H1 (cell line): ENCODE measurements around the gene SYNPO. TPM values are rescaled to one million over a fixed set of nuclear protein-coding genes. Genes with fewer than 3 reads are reported as not detected.

Source experiments
- CTCF ChIA-PET: fragments of 300-600 bp; sonication (Branson Sonifier 250); formaldehyde crosslinking; loops from one replicate; lab custom pipeline; 2021; ENCODE audit not compliant: partially characterized antibody; lab: Charles Lee
- POLR2A ChIA-PET: fragments of 300-600 bp; sonication (Branson Sonifier 250); formaldehyde crosslinking; loops from one replicate; lab custom pipeline; 2021; ENCODE audit warnings: inconsistent platforms; ENCODE audit not compliant: partially characterized antibody; lab: Charles Lee
- DNase-seq, 2 experiments: peaks; one replicate each; pipeline versions ENCODE4 v3.0.0 to v3.0.0-alpha.2; 2010 to 2022; ENCODE audit warnings: low spot score in 2 of 2, low read depth in 1 of 2, mixed read lengths in 1 of 2
- FAIRE-seq: peaks from 2 replicates; lab custom pipeline; 2011; peaks lifted over from hg19 to GRCh38; lab: Jason Lieb, UNC
- H2AFZ ChIP-seq: 2 replicates; pipeline ENCODE4 v1.8.1; 2012; ENCODE audit warnings: low read length, inconsistent platforms
- H2AK5ac ChIP-seq: 2 replicates; pipeline ENCODE4 v1.6.1; 2013; ENCODE audit warnings: low read depth, low read length
- H2BK120ac ChIP-seq: replicated peaks from 2 replicates; pipeline ENCODE3; 2013; ENCODE audit warnings: low read depth, low read length, inconsistent platforms
- H2BK12ac ChIP-seq: 2 replicates; pipeline ENCODE4 v1.6.1; 2013; ENCODE audit warnings: low read depth, low read length
- H2BK15ac ChIP-seq: 2 replicates; pipeline ENCODE4 v1.6.1; 2013; ENCODE audit warnings: low read length
- H2BK20ac ChIP-seq: 2 replicates; pipeline ENCODE4 v1.6.1; 2013; ENCODE audit warnings: low read length
- H2BK5ac ChIP-seq: 2 replicates; pipeline ENCODE4 v1.6.1; 2013; ENCODE audit warnings: low read depth, low read length
- H3K14ac ChIP-seq: 2 replicates; pipeline ENCODE4 v1.6.1; 2013; ENCODE audit warnings: inconsistent platforms; ENCODE audit not compliant: insufficient read length
- H3K18ac ChIP-seq: 2 replicates; pipeline ENCODE4 v1.6.1; 2013; ENCODE audit warnings: low read length; ENCODE audit errors: extremely low read depth
- H3K23ac ChIP-seq: 2 replicates; pipeline ENCODE4 v1.6.1; 2013; ENCODE audit warnings: inconsistent platforms; ENCODE audit not compliant: insufficient read length
- H3K23me2 ChIP-seq: 2 replicates; pipeline ENCODE4 v1.6.1; 2013; ENCODE audit warnings: low read depth, low read length
- H3K27ac ChIP-seq: 2 replicates; pipeline ENCODE4 v1.6.1; 2011; ENCODE audit warnings: low read depth, low read length, inconsistent platforms
- H3K27me3 ChIP-seq, 4 experiments: replicated peaks in 1 of 4; 1 replicate in 1 of 4; 2 replicates in 3 of 4; pipeline versions ENCODE4 v1.6.1 to v1.8.1; 2011 to 2013; ENCODE audit warnings: low read length in 3 of 4, mild to moderate bottlenecking in 3 of 4, inconsistent platforms in 2 of 4, mixed read lengths in 2 of 4, moderate library complexity in 1 of 4; ENCODE audit not compliant: control insufficient read depth in 3 of 4, insufficient read depth in 3 of 4; ENCODE audit errors: extremely low read depth in 1 of 4
- H3K36me3 ChIP-seq, 4 experiments: 2 replicates each; pipeline versions ENCODE4 v1.6.1 to v1.8.1; 2011 to 2013; ENCODE audit warnings: mild to moderate bottlenecking in 4 of 4, low read length in 3 of 4, moderate library complexity in 2 of 4, control low read depth in 1 of 4, inconsistent platforms in 1 of 4; ENCODE audit not compliant: insufficient read depth in 4 of 4, control insufficient read depth in 2 of 4
- H3K4ac ChIP-seq: replicated peaks from 2 replicates; pipeline ENCODE3; 2013; ENCODE audit warnings: low read length, low read depth, mixed read lengths, inconsistent platforms; ENCODE audit not compliant: insufficient read length
- H3K4me1 ChIP-seq, 4 experiments: replicated peaks in 1 of 4; 1 replicate in 1 of 4; 2 replicates in 3 of 4; pipeline versions ENCODE4 v1.6.1 to v1.8.1; 2011 to 2013; ENCODE audit warnings: low read length in 3 of 4, inconsistent platforms in 2 of 4, mixed read lengths in 1 of 4; ENCODE audit not compliant: insufficient read depth in 4 of 4, control insufficient read depth in 3 of 4
- H3K4me2 ChIP-seq, 2 experiments: 2 replicates each; pipeline versions ENCODE4 v1.6.1 to v1.8.1; 2011 to 2013; ENCODE audit warnings: low read depth in 2 of 2, low read length in 2 of 2, control low read depth in 1 of 2, inconsistent platforms in 1 of 2, mild to moderate bottlenecking in 1 of 2; ENCODE audit not compliant: insufficient read depth in 1 of 2
- H3K4me3 ChIP-seq, 4 experiments: fragments of 200-600, 300-600 bp in 1 of 4; sonication (generic), shearing (Covaris generic), sonication (Bioruptor Twin) in 1 of 4; 2 replicates each; pipeline versions ENCODE4 v1.5.1 to v1.8.1; 2011 to 2016; ENCODE audit warnings: low read length in 4 of 4, low read depth in 3 of 4, control low read depth in 2 of 4, inconsistent platforms in 2 of 4, mild to moderate bottlenecking in 2 of 4, mixed read lengths in 1 of 4, moderate library complexity in 1 of 4; ENCODE audit not compliant: insufficient read depth in 2 of 4; ENCODE audit errors: extremely low read depth in 1 of 4
- H3K56ac ChIP-seq: replicated peaks from 2 replicates; pipeline ENCODE3; 2013; ENCODE audit warnings: low read depth, mild to moderate bottlenecking, mixed read lengths, low read length, inconsistent platforms; ENCODE audit not compliant: insufficient read length
- H3K79me1 ChIP-seq: 2 replicates; pipeline ENCODE4 v1.6.1; 2013; ENCODE audit warnings: low read depth, low read length, control low read depth
- H3K79me2 ChIP-seq, 2 experiments: 2 replicates each; pipeline versions ENCODE4 v1.6.1 to v1.8.1; 2012 to 2013; ENCODE audit warnings: low read length in 2 of 2, mild to moderate bottlenecking in 2 of 2, inconsistent platforms in 1 of 2; ENCODE audit not compliant: insufficient read depth in 2 of 2, control insufficient read depth in 1 of 2
- H3K9ac ChIP-seq, 4 experiments: replicated peaks in 1 of 4; 1 replicate in 1 of 4; 2 replicates in 3 of 4; pipeline versions ENCODE4 v1.6.1 to v1.8.1; 2011 to 2013; ENCODE audit warnings: low read depth in 3 of 4, low read length in 3 of 4, control low read depth in 2 of 4, mild to moderate bottlenecking in 2 of 4, moderate library complexity in 2 of 4, inconsistent platforms in 1 of 4; ENCODE audit errors: extremely low read depth in 1 of 4
- H3K9me3 ChIP-seq, 2 experiments: 2 replicates each; pipeline versions ENCODE4 v1.6.1 to v1.8.1; 2012 to 2013; ENCODE audit warnings: mild to moderate bottlenecking in 2 of 2, moderate library complexity in 2 of 2, control low read depth in 1 of 2, inconsistent platforms in 1 of 2, low read depth in 1 of 2, low read length in 1 of 2, mixed read lengths in 1 of 2; ENCODE audit not compliant: insufficient read depth in 2 of 2
- H4K20me1 ChIP-seq, 2 experiments: replicated peaks in 1 of 2; 2 replicates each; pipeline versions ENCODE3 to v1.8.1; 2011 to 2013; ENCODE audit warnings: inconsistent platforms in 2 of 2, low read length in 2 of 2, mild to moderate bottlenecking in 1 of 2; ENCODE audit not compliant: insufficient read depth in 2 of 2, control insufficient read depth in 1 of 2
- H4K5ac ChIP-seq: 2 replicates; pipeline ENCODE4 v1.6.1; 2013; ENCODE audit warnings: low read length, low read depth, mixed read lengths, inconsistent platforms; ENCODE audit not compliant: insufficient read length
- H4K8ac ChIP-seq: 2 replicates; pipeline ENCODE4 v1.8.0; 2013; ENCODE audit warnings: mild to moderate bottlenecking, moderate library complexity, low read length, inconsistent platforms; ENCODE audit not compliant: insufficient read depth; ENCODE audit errors: extremely low read depth
- H4K91ac ChIP-seq: replicated peaks from 2 replicates; pipeline ENCODE3; 2013; ENCODE audit warnings: low read length, mixed read lengths, inconsistent platforms; ENCODE audit not compliant: insufficient read length
- CTBP2 ChIP-seq: IDR thresholded peaks from 2 replicates; pipeline ENCODE4 v1.7.0; 2011; ENCODE audit warnings: borderline replicate concordance, mild to moderate bottlenecking, moderate library complexity, mixed read lengths, low read length; ENCODE audit not compliant: insufficient read depth, insufficient read length
- EZH2 ChIP-seq: fragments of 200-600 bp; sonication (generic); IDR thresholded peaks from 2 replicates; pipeline ENCODE4 v1.7.1; 2012; ENCODE audit warnings: low read depth, mild to moderate bottlenecking, moderate library complexity, low read length, inconsistent platforms; ENCODE audit not compliant: severe bottlenecking
- RAD21 ChIP-seq, 2 experiments: IDR thresholded peaks in 1 of 2; conservative IDR thresholded peaks in 1 of 2; 2 replicates each; pipeline ENCODE4 v1.6.1; 2011; ENCODE audit warnings: low read depth in 2 of 2, low read length in 2 of 2, improper control_type of control experiment in 1 of 2, inconsistent platforms in 1 of 2, mild to moderate bottlenecking in 1 of 2, moderate library complexity in 1 of 2
- RFX5 ChIP-seq: IDR thresholded peaks from 2 replicates; pipeline ENCODE4 v1.6.1; 2011; ENCODE audit warnings: low read depth, low read length, improper control_type of control experiment, borderline replicate concordance
- RNF2 ChIP-seq: fragments of 200-900, 300-1000 bp; sonication (generic); IDR thresholded peaks from 2 replicates; pipeline ENCODE4 v1.7.1; 2016; ENCODE audit warnings: borderline replicate concordance, low read depth, mild to moderate bottlenecking, antibody characterized with exemption, low read length; ENCODE audit not compliant: poor library complexity, severe bottlenecking; ENCODE audit errors: missing control alignments
- RXRA ChIP-seq: IDR thresholded peaks from 2 replicates; pipeline ENCODE4 v1.6.1; 2011; ENCODE audit warnings: low read depth, mild to moderate bottlenecking, low read length, moderate library complexity; ENCODE audit not compliant: insufficient read depth
- SAP30 ChIP-seq: fragments of 300-600 bp; sonication (generic); IDR thresholded peaks from 2 replicates; pipeline ENCODE4 v1.7.1; 2012; ENCODE audit warnings: low read length, moderate library complexity, mild to moderate bottlenecking, inconsistent platforms; ENCODE audit not compliant: insufficient read depth, insufficient replicate concordance
- TAF7 ChIP-seq: optimal IDR thresholded peaks from 2 replicates; pipeline ENCODE3; 2011; ENCODE audit warnings: low read depth, mild to moderate bottlenecking, inconsistent platforms, low read length, moderate library complexity, borderline replicate concordance
- TEAD4 ChIP-seq: IDR thresholded peaks from 2 replicates; pipeline ENCODE4 v1.6.1; 2012; ENCODE audit warnings: low read depth, low read length, inconsistent platforms, mixed read lengths
- YY1 ChIP-seq: IDR thresholded peaks from 2 replicates; pipeline ENCODE4 v1.6.1; 2011; ENCODE audit warnings: low read depth, mild to moderate bottlenecking, low read length
- WGBS, 2 experiments: shearing (Covaris generic) in 1 of 2; methylation state at CpG; one replicate each; pipeline versions ENCODE4 v1.1.6 to v1.1.7; 2013 to 2015; ENCODE audit warnings: low lambda C conversion rate in 2 of 2, mixed read lengths in 2 of 2, inconsistent platforms in 1 of 2, low coverage in 1 of 2, missing lambda C conversion rate in 1 of 2; ENCODE audit not compliant: insufficient replicate concordance in 2 of 2, insufficient coverage in 1 of 2, insufficient read length in 1 of 2; ENCODE audit errors: extremely low coverage in 1 of 2, missing lambda C conversion rate in 1 of 2; 5-methylcytosine and 5-hydroxymethylcytosine counted together
- polyA plus RNA-seq, 7 experiments: library from polyadenylated mRNA; depleted of rRNA in 3 of 7; stranded (reverse) in 5 of 7; unstranded in 2 of 7; fragments of >200 nt in 5 of 7; fragments of 200-250 nt in 2 of 7; gene quantifications; 1 replicate in 5 of 7; 2 replicates in 1 of 7; 4 replicates in 1 of 7; pipeline versions ENCODE4 v1.2.1 to v1.2.3, GENCODE V29; 2011 to 2013; ENCODE audit warnings: missing spikeins in 2 of 7, mixed read lengths in 2 of 7
- total RNA-seq: library from RNA; stranded (reverse); fragmentation: NEBNext Ultra II Directional; extraction: Animal tissue kit (Norgen Biotek cat#: 25700); gene quantifications from 2 replicates; pipeline ENCODE4 v1.2.1, GENCODE V29; 2021

The SYNPO gene
- total and polyA plus RNA-seq, 2 of the 8 experiments (the other 6 are each of a cell fraction or from before 2014, with no cell fraction given), result 2.3 TPM

DNA sequence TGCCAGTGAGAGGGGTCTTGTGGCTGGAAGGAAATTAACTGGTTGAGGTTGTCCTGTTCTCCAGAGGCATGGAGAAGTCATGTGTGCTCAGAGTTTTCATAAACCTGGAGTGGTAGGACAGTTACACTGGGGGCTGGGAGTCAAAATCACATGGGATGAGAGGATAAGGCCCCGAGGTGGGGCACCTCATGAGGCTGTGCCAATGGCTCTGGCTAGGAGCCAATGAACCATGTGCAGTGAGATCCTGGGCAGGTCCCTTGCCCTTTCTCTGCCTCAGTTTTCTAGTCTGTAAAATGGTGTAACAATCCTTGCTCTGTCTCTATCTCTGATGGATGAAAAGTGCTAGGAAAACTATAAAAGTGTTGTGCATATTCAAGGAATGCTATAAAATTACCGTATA is 7.0 kb upstream of the SYNPO start:
- ChIA-PET CTCF (interaction anchor here (0.7 to 2.2 kb wide), 5 partner anchors 9 to 64 kb away, joined by 3 to 7 read pairs (median 3); no protein-coding TSS in a partner anchor), POLR2A (interaction anchor here (0.7 kb wide), 1 partner anchor 148 kb away, joined by 3 read pairs; no protein-coding TSS in a partner anchor)
- no peak overlapping the region for H3K4me2 ChIP-seq

More for the DNA sequence above, 7.0 kb upstream of the SYNPO start:
- Histone ChIP-seq H4K20me1 (no peaks in the 10 kb centered on the region), H2BK120ac (no peak overlapping the region), H3K4me1 (peaks cover 0 to 12% (median 5%) of the 10 kb centered on the region in 4 experiments; a peak in 4 of 7 replicates), H3K14ac (no peak overlapping the region), H2AFZ (no peak overlapping the region), H2BK12ac (no peak overlapping the region), H3K56ac (no peak overlapping the region), H2BK5ac (no peak overlapping the region), H2AK5ac (no peak overlapping the region), H4K8ac (no peak overlapping the region), H4K91ac (no peak overlapping the region), H4K5ac (no peak overlapping the region), H3K79me1 (no peaks in the 10 kb centered on the region), H3K9ac (no peak overlapping the region), H3K27me3 (no peaks in the 10 kb centered on the region), H3K9me3 (no peaks in the 10 kb centered on the region), H3K18ac (no peak overlapping the region), H3K4me3 (no peak overlapping the region), H3K4ac (no peak overlapping the region), H3K79me2 (no peaks in the 10 kb centered on the region), H2BK20ac (no peak overlapping the region), H3K23ac (no peak overlapping the region), H3K36me3 (no peaks in the 10 kb centered on the region), H2BK15ac (no peak overlapping the region), H3K23me2 (no peaks in the 10 kb centered on the region), H3K27ac (no peak overlapping the region)
- DNase-seq, result no peak
- no peak for FAIRE-seq
- TF ChIP-seq TAF7 (no peak), CTBP2 (no peak), EZH2 (no peak), RXRA (no peak), SAP30 (no peak), RAD21 (IDR thresholded peaks at IDR 0.05 in 1 of 2, conservative IDR thresholded peaks at IDR 0.05 in 1 of 2; ENCODE audit: low read depth in 2 of 2, low read length in 2 of 2) (no peak), YY1 (no peak), RNF2 (no peak), TEAD4 (no peak), RFX5 (no peak)
- WGBS, 2 experiments, result 88% methylated on average over 2 of the region's 2 CpGs; no CpG with 5 or more reads in 1 of the 2 experiments
